Naive thymus-derived CD4-positive, alpha-beta T cell (primary cell): ENCODE results near the gene METRNL. TPM values are rescaled to one million over a fixed set of nuclear protein-coding genes. Genes with fewer than 3 reads are reported as not detected.
A peak's percentile ranks its signal among the peaks of the same experiment; 100 is the strongest.

ENCODE experiments used
- ATAC-seq: fragments of 150-1000 bp; cut with Tn5 transposase; 2 replicates; pipeline ENCODE4 v1.10.0; 2021; ENCODE audit warnings: mild to moderate bottlenecking, moderate library complexity
- CTCF ChIA-PET: fragments of 350-600 bp; sonication (Branson Sonifier 250); formaldehyde crosslinking; loops from one replicate; lab custom pipeline; 2021; ENCODE audit warnings: antibody characterized with exemption; lab: Charles Lee
- POLR2A ChIA-PET: fragments of 350-600 bp; sonication (Branson Sonifier 250); formaldehyde crosslinking; loops from one replicate; lab custom pipeline; 2021; ENCODE audit warnings: antibody characterized with exemption, inconsistent platforms; lab: Charles Lee
- DNase-seq, 9 donors: peaks; one replicate each; pipeline versions ENCODE4 v3.0.0 to v3.0.0-alpha.2; 2020 to 2022; ENCODE audit warnings: mixed read lengths in 1 of 9
- H3K27ac ChIP-seq: one replicate; pipeline ENCODE4 v1.7.0; 2013; ENCODE audit warnings: mild to moderate bottlenecking, low read depth, low read length, moderate library complexity
- H3K27me3 ChIP-seq, 2 donors: one replicate each; pipeline ENCODE4 v1.7.0; 2013; ENCODE audit warnings: low read length in 2 of 2, mild to moderate bottlenecking in 2 of 2, moderate library complexity in 2 of 2; ENCODE audit not compliant: control insufficient read depth in 2 of 2, insufficient read depth in 2 of 2
- H3K36me3 ChIP-seq, 3 experiments: 1 replicate in 2 of 3; 2 replicates in 1 of 3; pipeline ENCODE4 v1.7.0; 2013; ENCODE audit warnings: low read length in 3 of 3, mild to moderate bottlenecking in 3 of 3, moderate library complexity in 1 of 3; ENCODE audit not compliant: insufficient read depth in 3 of 3, control insufficient read depth in 2 of 3
- H3K4me1 ChIP-seq, 2 donors: one replicate each; pipeline ENCODE4 v1.7.0; 2013; ENCODE audit warnings: low read length in 2 of 2, mild to moderate bottlenecking in 2 of 2, moderate library complexity in 1 of 2; ENCODE audit not compliant: control insufficient read depth in 2 of 2, insufficient read depth in 2 of 2
- H3K4me3 ChIP-seq: 2 replicates; pipeline ENCODE4 v1.7.0; 2013; ENCODE audit warnings: mild to moderate bottlenecking, low read length
- H3K9me3 ChIP-seq, 3 experiments: 1 replicate in 2 of 3; 2 replicates in 1 of 3; pipeline ENCODE4 v1.7.0; 2013; ENCODE audit warnings: low read length in 3 of 3; ENCODE audit not compliant: control insufficient read depth in 2 of 3
- H3K27ac Mint-ChIP-seq, 9 donors: one replicate each; pipeline ENCODE4 v1.8.0; 2020 to 2022; ENCODE audit warnings: mixed read lengths in 9 of 9, mild to moderate bottlenecking in 8 of 9, moderate library complexity in 5 of 9, inconsistent platforms in 2 of 9
- H3K27me3 Mint-ChIP-seq, 5 donors: one replicate each; pipeline ENCODE4 v1.8.0; 2021 to 2022; ENCODE audit warnings: mixed read lengths in 5 of 5, mild to moderate bottlenecking in 1 of 5
- H3K36me3 Mint-ChIP-seq, 5 donors: one replicate each; pipeline ENCODE4 v1.8.0; 2020 to 2022; ENCODE audit warnings: mixed read lengths in 5 of 5, mild to moderate bottlenecking in 3 of 5, inconsistent platforms in 1 of 5
- H3K4me1 Mint-ChIP-seq, 7 donors: one replicate each; pipeline ENCODE4 v1.8.0; 2020 to 2022; ENCODE audit warnings: mixed read lengths in 7 of 7, mild to moderate bottlenecking in 3 of 7, inconsistent platforms in 1 of 7
- H3K4me3 Mint-ChIP-seq, 10 donors: one replicate each; pipeline ENCODE4 v1.8.0; 2020 to 2022; ENCODE audit warnings: mild to moderate bottlenecking in 10 of 10, mixed read lengths in 10 of 10, moderate library complexity in 6 of 10, inconsistent platforms in 2 of 10
- H3K9me3 Mint-ChIP-seq, 11 donors: one replicate each; pipeline ENCODE4 v1.8.0; 2020 to 2022; ENCODE audit warnings: mixed read lengths in 11 of 11, mild to moderate bottlenecking in 4 of 11, inconsistent platforms in 1 of 11, moderate library complexity in 1 of 11
- intact Hi-C, 2 donors: fragments of 100-400 bp; cut with micrococcal nuclease; formaldehyde crosslinking; loops; one replicate each; pipeline ENCODE4 v1.15.1; 2023
- polyA plus RNA-seq, 2 donors: library from polyadenylated mRNA; unstranded; fragments of 300-500 nt; fragmentation: Illumina TruSeq; gene quantifications; one replicate each; pipeline ENCODE4 v1.2.3, GENCODE V29; 2021
- total RNA-seq, 6 experiments: library from RNA in 5 of 6; stranded (reverse) in 5 of 6; gene quantifications; 1 replicate in 5 of 6; 2 replicates in 1 of 6; pipeline ENCODE4 v1.2.3 and lab custom pipeline; 2021 to 2026

Gene METRNL
- total and polyA plus RNA-seq, 7 experiments from 2014 or later, result 1.0 to 147 (median 10.3) TPM; not detected in 2

DNA sequence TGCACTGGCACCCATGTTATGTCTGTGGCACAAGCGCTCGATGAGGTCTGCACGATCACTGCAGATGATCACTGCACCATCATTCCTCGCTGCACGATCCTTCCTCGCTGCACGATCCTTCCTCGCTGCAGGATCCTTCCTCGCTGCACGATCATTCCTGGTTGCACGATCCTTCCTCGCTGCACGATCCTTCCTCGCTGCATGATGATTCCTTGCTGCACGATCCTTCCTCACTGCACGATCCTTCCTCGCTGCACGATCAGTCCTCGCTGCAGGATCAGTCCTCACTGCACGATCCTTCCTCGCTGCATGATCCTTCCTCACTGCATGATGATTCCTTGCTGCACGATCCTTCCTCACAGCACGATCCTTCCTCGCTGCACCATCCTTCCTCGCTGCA lies 29.3 kb downstream of the METRNL start:
- Mint-ChIP-seq H3K36me3 (no peaks in the 10 kb centered on the region), H3K27ac (no peak overlapping the region), H3K27me3 (peaks cover 4 to 23% (median 11%) of the 10 kb centered on the region in 5 donors), H3K4me1 (peaks cover 0 to 8% (median 0%) of the 10 kb centered on the region in 7 donors), H3K9me3 (no peaks in the 10 kb centered on the region), H3K4me3 (no peak overlapping the region)
- intact Hi-C loops, result no loop called here
- POLR2A ChIA-PET, result no interaction called here
- no peak for DNase-seq
- CTCF ChIA-PET, result no interaction called here
- H3K36me3 ChIP-seq, result no peaks in the 10 kb centered on the region
- no peak overlapping the region for H3K27ac ChIP-seq
- no peaks in the 10 kb centered on the region for H3K9me3 ChIP-seq
- H3K4me3 ChIP-seq, result no peak overlapping the region
- ATAC-seq, result no peak
- H3K4me1 ChIP-seq, result no peaks in the 10 kb centered on the region
- no peaks in the 10 kb centered on the region for H3K27me3 ChIP-seq

DNA sequence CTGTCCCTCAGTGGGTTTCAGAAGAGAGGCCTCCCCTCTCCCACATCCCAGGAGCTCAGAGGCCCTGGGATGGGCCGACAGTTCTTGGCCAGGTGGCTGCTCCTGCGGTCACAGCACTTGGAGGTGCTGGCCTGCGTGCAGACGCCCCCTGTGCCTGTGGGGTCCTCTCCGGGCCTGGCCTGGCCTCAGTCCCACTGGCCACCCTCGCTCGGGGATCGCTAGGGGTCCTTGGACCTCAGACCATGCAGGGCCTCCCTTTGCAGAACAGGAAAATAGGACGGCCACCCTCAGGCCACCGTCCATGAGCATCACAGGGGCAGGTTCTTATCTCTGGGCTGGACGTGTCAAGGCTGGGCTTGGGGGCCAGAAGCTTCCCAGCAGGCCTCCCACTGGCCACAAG lies 30.0 kb downstream of the METRNL start:
- ChIA-PET CTCF (no interaction called here), POLR2A (no interaction called here)
- Mint-ChIP-seq H3K4me3 (no peak overlapping the region), H3K36me3 (no peaks in the 10 kb centered on the region), H3K27ac (peak overlapping the region in 1 of 9 donors; percentile 41), H3K9me3 (no peaks in the 10 kb centered on the region), H3K27me3 (peaks cover 4 to 23% (median 11%) of the 10 kb centered on the region in 5 donors), H3K4me1 (peaks cover 0 to 3% (median 0%) of the 10 kb centered on the region in 7 donors)
- intact Hi-C loops, result no loop called here
- Histone ChIP-seq H3K27ac (no peak overlapping the region), H3K4me1 (no peaks in the 10 kb centered on the region), H3K4me3 (no peak overlapping the region), H3K9me3 (no peaks in the 10 kb centered on the region), H3K36me3 (no peaks in the 10 kb centered on the region), H3K27me3 (no peaks in the 10 kb centered on the region)
- ATAC-seq, result no peak
- DNase-seq, result no peak

DNA sequence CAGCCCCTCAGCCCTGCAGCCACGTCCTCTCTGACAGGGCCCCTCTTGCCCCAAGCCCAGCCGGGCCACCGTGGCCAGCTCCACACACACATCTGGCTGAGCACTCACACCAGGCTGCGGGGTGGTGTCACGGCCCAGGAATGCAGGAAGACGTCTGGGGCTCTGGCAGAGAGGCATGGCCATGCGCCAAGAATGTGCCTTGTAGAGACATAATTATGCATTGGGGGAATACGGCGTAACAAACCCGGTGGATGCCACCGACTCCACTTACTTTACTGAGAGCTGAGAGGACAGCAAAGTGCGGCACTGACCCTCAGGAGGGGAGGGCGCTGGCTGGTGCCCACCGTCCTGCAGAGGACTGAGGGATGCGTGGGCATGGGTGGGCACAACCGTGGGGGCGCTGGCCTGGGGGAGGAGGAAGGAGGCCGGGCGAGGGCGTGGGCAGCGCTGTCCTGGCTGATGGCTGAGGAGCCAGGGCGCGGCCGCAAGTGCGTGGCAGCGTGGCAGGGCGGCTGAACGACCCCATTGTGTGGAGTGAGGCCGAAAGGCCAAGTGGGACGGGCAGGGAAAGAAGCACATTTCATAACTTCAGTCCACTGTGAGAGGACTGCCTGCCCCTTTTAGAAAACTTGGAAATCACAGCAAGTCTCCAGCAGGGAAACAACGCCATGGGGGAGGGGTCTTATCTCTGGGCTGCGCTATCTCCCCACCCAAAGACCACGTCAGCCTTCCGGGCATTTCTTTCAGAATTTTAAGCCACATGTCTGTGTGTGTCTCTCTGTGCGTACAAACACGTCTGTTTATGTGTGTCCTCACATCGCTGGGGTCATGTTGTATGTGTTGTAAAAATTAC lies 30.6 kb downstream of the METRNL start:
- Histone ChIP-seq H3K27ac (no peak overlapping the region), H3K36me3 (no peaks in the 10 kb centered on the region), H3K27me3 (no peaks in the 10 kb centered on the region), H3K4me1 (no peaks in the 10 kb centered on the region), H3K9me3 (no peaks in the 10 kb centered on the region), H3K4me3 (no peak overlapping the region)
- DNase-seq (no peak), ATAC-seq (no peak)
- CTCF ChIA-PET, result no interaction called here
- intact Hi-C loops, result no loop called here
- Mint-ChIP-seq H3K9me3 (no peaks in the 10 kb centered on the region), H3K27ac (peak overlapping the region in 1 of 9 donors; percentile 41), H3K36me3 (no peaks in the 10 kb centered on the region), H3K4me3 (no peak overlapping the region), H3K4me1 (peaks cover 0 to 3% (median 0%) of the 10 kb centered on the region in 7 donors), H3K27me3 (peaks cover 4 to 23% (median 11%) of the 10 kb centered on the region in 5 donors)
- POLR2A ChIA-PET, result interaction anchor here (0.5 kb wide), 1 partner anchor 289 kb away, joined by 4 read pairs; no protein-coding TSS in a partner anchor

DNA sequence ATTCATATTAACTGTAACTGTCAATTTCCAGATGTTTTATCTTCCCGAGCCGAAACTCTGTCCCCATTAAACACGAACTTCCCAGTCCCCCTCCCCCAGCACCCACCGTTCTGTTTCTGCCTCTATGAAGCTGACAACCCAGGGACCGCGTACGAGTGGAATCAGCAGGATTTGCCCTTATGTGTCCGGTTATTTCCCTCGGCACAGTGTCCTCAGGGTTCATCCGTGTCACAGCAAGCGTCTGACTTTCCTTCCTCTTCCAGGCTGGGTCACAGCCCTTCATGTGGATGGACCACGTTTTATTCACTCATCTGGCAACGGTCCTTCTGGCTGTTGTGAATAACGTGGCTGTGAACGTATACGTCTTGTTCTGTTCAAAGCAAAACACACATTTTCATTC lies 31.3 kb downstream of the METRNL start:
- ChIA-PET CTCF (no interaction called here), POLR2A (interaction anchor here (0.5 kb wide), 1 partner anchor 290 kb away, joined by 4 read pairs; no protein-coding TSS in a partner anchor)
- Histone ChIP-seq H3K4me1 (no peaks in the 10 kb centered on the region), H3K4me3 (no peak overlapping the region), H3K27me3 (no peaks in the 10 kb centered on the region), H3K27ac (no peak overlapping the region), H3K36me3 (no peaks in the 10 kb centered on the region), H3K9me3 (no peaks in the 10 kb centered on the region)
- DNase-seq (no peak), ATAC-seq (no peak)
- no peaks in the 10 kb centered on the region for H3K9me3 Mint-ChIP-seq
- H3K36me3 Mint-ChIP-seq, result no peaks in the 10 kb centered on the region
- H3K27me3 Mint-ChIP-seq, result peaks cover 4 to 23% (median 11%) of the 10 kb centered on the region in 5 donors
- intact Hi-C loops, result no loop called here
- H3K27ac Mint-ChIP-seq, result no peak overlapping the region
- no peak overlapping the region for H3K4me3 Mint-ChIP-seq
- peaks cover 0 to 3% (median 0%) of the 10 kb centered on the region in 7 donors for H3K4me1 Mint-ChIP-seq

DNA sequence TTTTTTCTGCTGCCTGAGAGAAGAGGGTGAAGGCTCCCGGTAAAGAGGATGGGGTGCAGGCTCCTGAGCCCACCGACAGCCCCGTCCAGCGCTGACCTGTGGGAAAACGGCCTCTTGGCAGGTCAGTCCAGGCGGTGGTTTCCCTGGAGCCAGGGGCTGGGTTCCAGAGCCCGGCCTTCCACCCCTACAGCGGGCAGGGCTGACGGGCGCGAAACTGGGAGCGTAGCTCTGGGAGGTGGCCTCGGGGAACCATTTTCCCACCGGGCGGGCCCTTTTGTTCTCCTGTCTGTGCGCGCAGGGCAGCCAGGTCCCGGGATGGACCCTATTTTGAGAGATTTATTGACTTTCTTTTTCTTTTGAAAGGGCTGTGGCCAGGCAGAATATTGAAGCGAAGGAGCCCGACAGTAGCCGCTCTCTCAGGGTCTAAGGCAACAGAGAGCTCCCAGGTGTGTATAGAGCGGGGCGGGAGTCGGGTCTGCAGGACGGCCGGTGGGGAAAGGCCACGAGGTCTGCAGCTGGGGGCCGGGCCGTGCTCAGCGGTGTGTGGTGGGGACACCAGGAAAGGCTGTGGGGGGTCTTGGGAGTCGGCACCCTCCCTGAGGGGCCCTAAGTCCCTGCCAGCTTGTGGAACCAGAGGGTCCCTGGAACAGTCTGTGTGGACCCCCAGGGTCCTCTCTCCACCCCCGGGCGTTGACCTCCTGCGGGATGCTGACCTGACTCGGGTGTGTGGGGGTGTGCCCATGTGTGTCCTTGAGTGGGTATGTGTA lies 32.3 kb downstream of the METRNL start:
- Mint-ChIP-seq H3K4me3 (no peak overlapping the region), H3K9me3 (no peaks in the 10 kb centered on the region), H3K4me1 (peaks cover 0 to 3% (median 0%) of the 10 kb centered on the region in 7 donors), H3K27ac (no peak overlapping the region), H3K36me3 (no peaks in the 10 kb centered on the region), H3K27me3 (peaks cover 4 to 23% (median 11%) of the 10 kb centered on the region in 5 donors)
- no peak for ATAC-seq
- ChIA-PET CTCF (no interaction called here), POLR2A (no interaction called here)
- no peaks in the 10 kb centered on the region for H3K4me1 ChIP-seq
- H3K9me3 ChIP-seq, result no peaks in the 10 kb centered on the region
- no peaks in the 10 kb centered on the region for H3K27me3 ChIP-seq
- H3K27ac ChIP-seq, result no peak overlapping the region
- no peak for DNase-seq
- H3K36me3 ChIP-seq, result no peaks in the 10 kb centered on the region
- intact Hi-C loops, result no loop called here
- no peak overlapping the region for H3K4me3 ChIP-seq

DNA sequence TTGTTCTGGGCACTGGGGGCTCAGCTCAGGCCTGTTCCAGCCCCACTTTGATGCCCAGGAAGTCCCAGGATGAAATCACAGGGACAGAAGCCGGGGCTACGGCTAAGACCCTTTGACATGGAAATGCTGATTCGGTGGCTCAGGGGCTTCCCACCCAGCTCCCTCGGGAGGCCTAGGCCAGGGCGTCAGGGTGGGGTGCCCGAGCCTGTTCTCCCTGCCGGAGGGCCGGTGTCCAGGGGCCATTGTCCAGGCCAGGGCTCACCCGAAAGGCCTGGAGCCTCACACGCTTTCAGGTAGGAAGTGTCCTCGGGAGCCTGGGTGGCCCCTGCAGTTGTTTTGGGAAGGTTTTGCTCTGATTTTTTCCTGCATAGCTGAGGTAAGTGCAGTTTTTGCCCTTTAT lies 34.0 kb downstream of the METRNL start:
- Mint-ChIP-seq H3K4me3 (no peak overlapping the region), H3K4me1 (peaks cover 0 to 3% (median 0%) of the 10 kb centered on the region in 7 donors), H3K36me3 (no peaks in the 10 kb centered on the region), H3K27me3 (peaks cover 4 to 19% (median 10%) of the 10 kb centered on the region in 5 donors), H3K27ac (no peak overlapping the region), H3K9me3 (no peaks in the 10 kb centered on the region)
- DNase-seq (no peak), ATAC-seq (no peak)
- no peak overlapping the region for H3K4me3 ChIP-seq
- H3K9me3 ChIP-seq, result no peaks in the 10 kb centered on the region
- H3K36me3 ChIP-seq, result no peaks in the 10 kb centered on the region
- H3K27me3 ChIP-seq, result no peaks in the 10 kb centered on the region
- ChIA-PET POLR2A (no interaction called here), CTCF (no interaction called here)
- no peaks in the 10 kb centered on the region for H3K4me1 ChIP-seq
- intact Hi-C loops, result no loop called here
- H3K27ac ChIP-seq, result no peak overlapping the region
